GM12865 (cell line): Measurements from ENCODE around the gene TIGD2.
"Not testable (repeated sequence)": the region's sequence is repeated elsewhere in the genome, so short reads cannot be mapped to it uniquely, and the experiment has no call there.

ENCODE experiments used
- DNase-seq: peaks from one replicate; pipeline ENCODE4 v3.0.0; 2010; ENCODE audit warnings: low read depth
- H3K4me3 ChIP-seq: 2 replicates; pipeline ENCODE4 v1.5.1; 2011; ENCODE audit warnings: mild to moderate bottlenecking, low read depth, low read length, control low read depth
- TF ChIP-seq, protein P1 (sequence below): IDR thresholded peaks from 2 replicates; pipeline ENCODE4 v1.5.1; 2011; ENCODE audit warnings: low read length, control low read depth, low read depth, inconsistent platforms; ENCODE audit not compliant: insufficient read depth; ENCODE audit errors: missing control alignments

TIGD2 gene

DNA sequence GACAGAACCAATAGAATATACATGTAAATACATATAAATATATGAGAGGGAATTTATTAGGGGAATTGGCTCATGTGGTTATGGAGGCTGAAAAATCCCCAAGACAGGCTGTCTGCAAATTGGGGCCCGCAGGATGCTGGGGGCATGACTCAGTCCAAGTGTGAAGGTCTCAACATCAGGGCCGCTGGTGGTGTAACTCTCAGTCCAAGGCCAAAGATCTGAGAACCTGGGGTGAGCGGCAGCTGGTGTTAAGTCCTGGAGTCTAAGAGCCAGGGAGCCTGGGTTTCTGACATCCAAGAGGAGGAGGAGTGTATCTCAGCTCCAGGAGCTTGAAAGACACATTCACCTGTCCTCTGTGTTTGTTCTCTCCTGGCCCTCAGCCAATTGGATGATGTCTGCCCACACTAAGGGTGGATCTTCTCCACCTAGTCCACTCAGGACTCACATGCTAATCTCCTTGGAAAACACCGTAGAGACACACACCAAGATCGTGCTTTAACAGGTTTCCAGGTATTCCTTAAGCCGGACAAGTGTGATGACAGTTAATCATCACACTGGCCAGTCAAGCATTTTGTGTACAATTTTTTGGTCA, 28.9 kb downstream of the TIGD2 start:
- DNase-seq: no peak
- TF ChIP-seq, protein P1, sequence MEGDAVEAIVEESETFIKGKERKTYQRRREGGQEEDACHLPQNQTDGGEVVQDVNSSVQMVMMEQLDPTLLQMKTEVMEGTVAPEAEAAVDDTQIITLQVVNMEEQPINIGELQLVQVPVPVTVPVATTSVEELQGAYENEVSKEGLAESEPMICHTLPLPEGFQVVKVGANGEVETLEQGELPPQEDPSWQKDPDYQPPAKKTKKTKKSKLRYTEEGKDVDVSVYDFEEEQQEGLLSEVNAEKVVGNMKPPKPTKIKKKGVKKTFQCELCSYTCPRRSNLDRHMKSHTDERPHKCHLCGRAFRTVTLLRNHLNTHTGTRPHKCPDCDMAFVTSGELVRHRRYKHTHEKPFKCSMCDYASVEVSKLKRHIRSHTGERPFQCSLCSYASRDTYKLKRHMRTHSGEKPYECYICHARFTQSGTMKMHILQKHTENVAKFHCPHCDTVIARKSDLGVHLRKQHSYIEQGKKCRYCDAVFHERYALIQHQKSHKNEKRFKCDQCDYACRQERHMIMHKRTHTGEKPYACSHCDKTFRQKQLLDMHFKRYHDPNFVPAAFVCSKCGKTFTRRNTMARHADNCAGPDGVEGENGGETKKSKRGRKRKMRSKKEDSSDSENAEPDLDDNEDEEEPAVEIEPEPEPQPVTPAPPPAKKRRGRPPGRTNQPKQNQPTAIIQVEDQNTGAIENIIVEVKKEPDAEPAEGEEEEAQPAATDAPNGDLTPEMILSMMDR: no peak
- no peak overlapping the region for H3K4me3 ChIP-seq

DNA sequence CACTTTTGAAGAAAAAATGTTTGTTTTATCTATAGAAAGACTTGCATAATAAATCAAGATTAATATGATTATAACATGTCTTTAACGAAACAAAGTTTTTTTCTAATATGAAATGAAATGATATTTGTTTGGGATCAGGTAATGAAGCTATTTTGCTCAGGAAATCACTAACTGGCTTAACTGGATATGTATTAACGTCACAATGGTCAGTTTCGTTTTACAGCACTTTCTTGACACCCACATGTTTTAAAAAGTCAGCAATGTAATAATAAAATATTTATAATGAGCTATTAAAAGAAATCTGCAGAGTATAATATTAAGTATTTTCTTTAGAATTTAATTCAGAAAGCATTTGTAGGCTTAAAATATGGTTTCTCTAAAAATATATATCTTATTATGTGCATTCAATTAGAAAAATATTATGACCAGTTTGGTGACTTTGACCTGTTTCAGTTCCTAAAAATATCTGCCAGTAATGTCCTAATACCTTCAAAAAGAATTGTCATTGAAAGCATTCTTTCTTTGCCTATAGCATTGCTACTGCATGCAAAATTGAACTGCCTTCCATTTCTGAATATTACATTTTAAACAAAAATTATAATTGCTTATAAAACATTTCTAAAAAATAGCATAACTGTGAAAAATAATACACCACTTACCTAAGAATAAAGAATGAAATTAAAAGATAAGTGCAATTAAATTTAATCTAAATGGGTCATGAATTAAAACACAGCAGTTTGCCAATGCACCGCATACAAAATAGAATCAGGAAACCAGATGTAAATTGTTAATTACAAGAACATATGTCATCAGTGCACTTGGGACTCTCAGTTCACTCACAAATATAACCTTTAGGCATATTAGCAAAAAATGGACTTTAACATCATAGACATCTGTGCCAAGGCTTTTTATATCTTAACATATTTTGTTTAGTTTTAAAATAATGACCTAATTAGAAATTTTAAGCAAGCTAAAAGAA, 31.6 kb downstream of the TIGD2 start:
- no peak overlapping the region for H3K4me3 ChIP-seq
- TF ChIP-seq, protein P1: no peak
- DNase-seq: peak; percentile 17

DNA sequence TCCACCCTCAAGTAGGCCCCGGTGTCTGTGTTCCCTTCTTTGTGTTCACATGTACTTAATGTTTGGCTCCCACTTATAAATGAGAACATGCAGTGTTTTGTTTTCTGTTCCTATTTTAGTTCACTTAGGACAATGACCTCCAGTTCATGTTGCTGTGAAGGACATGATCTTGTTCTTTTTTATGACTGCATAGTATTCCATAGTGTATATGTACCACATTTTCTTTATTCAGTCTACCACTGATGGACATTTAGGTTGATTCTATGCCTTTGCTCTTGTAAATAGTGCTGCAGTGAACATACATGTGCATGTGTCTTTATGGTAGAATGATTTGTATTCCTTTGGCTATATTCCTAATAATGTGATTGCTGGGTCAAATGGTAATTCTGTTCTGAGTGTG, 33.3 kb downstream of the TIGD2 start:
- H3K4me3 ChIP-seq, DNase-seq: not testable (repeated sequence)

DNA sequence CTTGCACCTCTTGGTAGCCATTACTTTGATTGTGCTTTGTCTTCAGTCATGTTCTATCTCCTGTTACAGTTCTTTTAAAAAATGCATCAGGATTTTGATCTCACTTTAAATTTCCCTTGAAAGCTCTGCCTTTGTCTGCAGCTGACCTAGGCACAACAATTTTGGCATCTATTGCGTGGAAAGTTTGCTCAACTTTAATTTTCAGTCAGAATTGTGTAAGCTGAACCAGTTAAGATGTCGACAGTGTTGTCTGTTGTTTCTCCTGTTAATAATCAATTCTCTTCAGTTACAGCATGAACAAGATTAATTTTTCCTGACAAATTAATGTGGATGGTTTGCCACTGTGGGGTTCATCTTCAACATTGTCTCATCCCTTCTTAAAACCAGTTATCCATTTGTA, 34.9 kb downstream of the TIGD2 start:
- no peak overlapping the region for H3K4me3 ChIP-seq
- TF ChIP-seq, protein P1: no peak
- no peak for DNase-seq

DNA sequence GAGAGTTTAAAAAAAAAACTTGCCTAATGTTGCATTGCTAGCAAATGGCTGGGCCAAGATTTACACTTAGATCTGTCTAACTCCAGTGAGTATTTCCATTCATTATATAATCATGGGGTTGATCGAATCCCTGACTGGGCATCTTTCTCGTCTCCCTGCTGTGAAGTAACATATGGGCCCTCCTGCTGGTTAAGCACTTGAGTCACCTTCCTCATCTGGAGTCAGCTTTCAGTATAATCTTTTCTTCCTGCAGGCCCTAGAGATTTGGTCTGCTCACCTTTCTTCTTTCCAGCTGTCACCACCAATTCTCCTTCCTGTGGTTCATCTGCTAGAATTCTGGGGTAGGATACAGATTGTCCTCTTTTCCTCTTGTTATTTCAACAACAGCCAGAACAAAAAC, 41.6 kb downstream of the TIGD2 start:
- TF ChIP-seq, protein P1: no peak
- no peak for DNase-seq
- no peak overlapping the region for H3K4me3 ChIP-seq

DNA sequence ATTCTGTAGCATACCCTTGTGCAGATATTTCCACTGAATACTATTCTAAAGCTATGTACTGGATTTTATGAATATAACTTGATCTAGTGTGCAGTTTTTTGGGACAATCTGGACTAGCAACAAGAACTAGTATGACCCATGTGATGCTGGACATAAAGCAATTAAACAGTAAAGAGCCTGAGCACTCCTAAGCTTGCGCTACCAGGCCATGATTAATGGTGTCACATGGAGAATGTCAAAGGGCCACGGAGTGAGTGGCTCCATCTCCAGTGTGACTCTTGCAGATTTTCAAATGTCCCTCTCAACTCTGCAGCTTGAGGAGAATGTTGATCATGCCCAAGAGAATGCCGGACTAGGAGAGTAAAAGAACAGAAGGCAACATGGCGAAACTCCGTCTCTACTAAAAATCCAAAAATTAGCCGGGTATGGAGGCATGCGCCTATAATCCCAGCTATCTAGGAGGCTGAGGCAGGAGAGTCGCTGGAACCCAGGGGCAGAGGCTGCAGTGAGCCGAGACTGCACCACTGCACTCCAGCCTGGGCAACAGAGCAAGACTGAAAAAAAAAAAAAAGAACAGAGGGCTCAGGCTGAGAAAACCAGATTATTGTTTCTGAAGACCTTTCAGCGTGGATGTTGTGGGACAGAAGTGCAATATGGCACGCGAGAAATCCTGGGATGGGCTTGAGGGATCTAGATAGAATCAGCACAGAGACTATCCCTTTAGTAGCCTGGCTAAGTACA, 45.0 kb downstream of the TIGD2 start:
- no peak overlapping the region for H3K4me3 ChIP-seq
- TF ChIP-seq, protein P1: no peak
- no peak for DNase-seq

DNA sequence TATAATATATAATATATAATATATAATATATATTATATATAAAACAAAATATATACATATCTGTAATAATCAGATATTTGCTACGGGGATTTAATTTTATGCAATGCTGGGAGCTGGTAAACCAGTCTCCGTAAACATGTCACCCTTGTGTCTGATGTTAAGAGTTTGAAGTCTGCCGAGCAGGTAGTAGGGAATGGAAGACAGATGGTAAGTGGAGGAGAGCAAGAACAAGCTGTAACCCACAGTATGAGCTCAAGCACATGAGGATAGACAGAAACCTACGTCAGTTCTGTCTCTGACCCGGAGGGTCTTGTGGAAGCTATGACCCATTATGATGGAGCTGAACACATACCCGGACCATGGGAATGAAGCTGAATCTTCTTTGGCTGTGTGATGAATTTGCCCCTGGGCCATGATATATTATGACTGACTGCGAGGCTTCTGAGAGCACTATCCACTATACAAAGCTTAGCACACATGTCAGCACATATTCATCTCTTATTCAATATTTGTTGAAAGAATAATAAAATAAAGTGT, 46.2 kb downstream of the TIGD2 start:
- TF ChIP-seq, protein P1: no peak
- H3K4me3 ChIP-seq: no peak overlapping the region
- no peak for DNase-seq
